ENCODE results near the gene NAPA. TPM values are rescaled to one million over a fixed set of nuclear protein-coding genes. Genes with fewer than 3 reads are reported as not detected.

The NAPA gene
- total RNA-seq, 1 experiment from 2014 or later, result 80.4 TPM

DNA sequence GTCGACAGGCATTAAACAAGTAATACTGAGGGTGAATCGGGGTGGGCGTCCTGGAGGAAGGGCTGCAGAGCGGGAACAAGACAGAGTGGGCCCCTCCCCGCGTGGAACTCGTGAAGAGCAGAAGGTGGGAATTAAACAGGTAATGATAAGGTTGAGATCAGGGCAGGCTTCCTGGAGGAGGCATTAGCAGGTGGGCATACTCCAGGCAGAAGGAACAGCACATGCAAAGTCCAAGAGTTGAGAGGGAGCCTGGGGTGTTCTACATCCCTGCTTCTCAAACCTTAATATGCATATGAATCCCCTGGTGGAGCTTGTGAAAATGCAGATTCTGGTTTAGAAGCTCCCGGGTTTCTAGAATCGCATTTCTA lies 66.5 kb downstream of the NAPA start:
- Histone ChIP-seq H3F3A (ENCODE audit: insufficient read depth, low read depth) (peaks cover 5% of the 10 kb centered on the region; the same call in 1 of the 2 replicates), H3K36me3 (ENCODE audit: low read depth) (no peaks in the 10 kb centered on the region), H3K27me3 (ENCODE audit: insufficient read depth, low read depth) (peaks cover 79% of the 10 kb centered on the region), H2AFZ (no peak overlapping the region), H3K9me3 (ENCODE audit: insufficient read depth, low read depth) (no peaks in the 10 kb centered on the region), H3K4me2 (no peak overlapping the region), H3K27ac (no peak overlapping the region), H4K20me1 (ENCODE audit: insufficient read depth) (no peaks in the 10 kb centered on the region), H3K9me2 (ENCODE audit: insufficient read depth) (no peaks in the 10 kb centered on the region), H3K79me2 (ENCODE audit: low read depth) (no peaks in the 10 kb centered on the region), H3K4me1 (replicated peaks; ENCODE audit: insufficient read depth) (no peaks in the 10 kb centered on the region), H3K4me3 (no peak overlapping the region)
- TF ChIP-seq, protein P1, sequence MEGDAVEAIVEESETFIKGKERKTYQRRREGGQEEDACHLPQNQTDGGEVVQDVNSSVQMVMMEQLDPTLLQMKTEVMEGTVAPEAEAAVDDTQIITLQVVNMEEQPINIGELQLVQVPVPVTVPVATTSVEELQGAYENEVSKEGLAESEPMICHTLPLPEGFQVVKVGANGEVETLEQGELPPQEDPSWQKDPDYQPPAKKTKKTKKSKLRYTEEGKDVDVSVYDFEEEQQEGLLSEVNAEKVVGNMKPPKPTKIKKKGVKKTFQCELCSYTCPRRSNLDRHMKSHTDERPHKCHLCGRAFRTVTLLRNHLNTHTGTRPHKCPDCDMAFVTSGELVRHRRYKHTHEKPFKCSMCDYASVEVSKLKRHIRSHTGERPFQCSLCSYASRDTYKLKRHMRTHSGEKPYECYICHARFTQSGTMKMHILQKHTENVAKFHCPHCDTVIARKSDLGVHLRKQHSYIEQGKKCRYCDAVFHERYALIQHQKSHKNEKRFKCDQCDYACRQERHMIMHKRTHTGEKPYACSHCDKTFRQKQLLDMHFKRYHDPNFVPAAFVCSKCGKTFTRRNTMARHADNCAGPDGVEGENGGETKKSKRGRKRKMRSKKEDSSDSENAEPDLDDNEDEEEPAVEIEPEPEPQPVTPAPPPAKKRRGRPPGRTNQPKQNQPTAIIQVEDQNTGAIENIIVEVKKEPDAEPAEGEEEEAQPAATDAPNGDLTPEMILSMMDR (conservative IDR thresholded peaks at IDR 0.05), result no peak
- TF ChIP-seq EZH2 (IDR thresholded peaks at IDR 0.05; ENCODE audit: low read depth), result no peak
- intact Hi-C loops (cut with micrococcal nuclease; ENCODE audit: unreplicated experiment), result no loop called here
- no TSS peak for BruUV-seq (replicated peaks)
- POLR2A ChIA-PET (ENCODE audit: unreplicated experiment), result no interaction called here
- CTCF ChIA-PET, result no interaction called here
- DNase-seq, result no peak

DNA sequence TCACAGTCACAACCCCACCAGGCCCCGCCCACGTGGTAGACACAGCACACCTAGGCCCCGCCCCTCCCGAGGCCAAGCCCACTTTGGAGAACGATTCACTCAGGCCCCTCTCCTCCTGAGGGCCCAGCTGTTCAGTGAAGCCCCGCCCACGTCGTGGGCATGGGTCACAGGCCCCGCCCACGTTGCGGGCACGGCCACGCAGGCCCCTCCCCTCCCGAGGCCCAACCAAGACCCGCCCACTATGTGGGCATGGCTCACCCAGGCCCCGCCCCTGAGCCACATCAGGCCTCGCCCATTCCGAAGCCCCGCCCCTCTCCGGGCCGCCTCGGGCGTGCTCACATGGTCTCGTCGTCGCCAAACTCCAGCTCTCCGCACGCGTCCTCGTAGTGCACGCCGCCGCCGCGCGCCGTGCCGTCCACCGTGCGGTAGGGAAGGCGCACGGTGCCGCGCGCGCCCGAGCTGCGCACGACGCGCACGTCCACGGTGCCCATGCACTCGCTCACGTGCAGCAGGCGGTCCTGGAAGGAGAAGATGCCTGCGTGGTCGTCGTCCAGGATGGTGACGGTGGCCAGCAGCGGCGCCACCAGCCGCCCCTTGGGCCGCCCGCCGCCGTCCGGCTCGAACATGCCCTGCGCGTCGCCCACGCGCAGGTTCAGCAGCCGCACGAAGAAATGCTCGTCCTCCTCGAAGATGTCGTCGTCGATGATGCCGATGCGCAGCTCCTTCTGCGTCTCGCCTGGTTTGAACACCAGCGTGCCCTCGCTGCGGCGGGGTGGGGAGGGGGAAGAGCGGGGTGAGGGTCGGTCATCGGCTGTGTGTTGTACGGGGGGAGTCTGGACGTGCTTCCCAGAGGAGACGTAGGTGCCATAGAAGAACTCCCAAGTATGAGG lies 67.1 kb downstream of the NAPA start:
- CTCF ChIA-PET, result interaction anchor here (0.6 kb wide), 1 partner anchor 151 kb away, joined by 3 read pairs; no protein-coding TSS in a partner anchor
- no peak overlapping the region for H2AFZ ChIP-seq

More for the DNA sequence above, 67.1 kb downstream of the NAPA start:
- Histone ChIP-seq H3K4me2 (peak overlapping the region; percentile 32; the same call in 1 of the 2 replicates), H3K4me1 (replicated peaks; ENCODE audit: insufficient read depth) (no peaks in the 10 kb centered on the region), H3K9me3 (ENCODE audit: insufficient read depth, low read depth) (no peaks in the 10 kb centered on the region), H3K9me2 (ENCODE audit: insufficient read depth) (no peaks in the 10 kb centered on the region), H3F3A (ENCODE audit: insufficient read depth, low read depth) (peaks cover 5% of the 10 kb centered on the region; the same call in 1 of the 2 replicates), H3K27me3 (ENCODE audit: insufficient read depth, low read depth) (peaks cover 79% of the 10 kb centered on the region), H3K79me2 (ENCODE audit: low read depth) (no peaks in the 10 kb centered on the region), H3K36me3 (ENCODE audit: low read depth) (no peaks in the 10 kb centered on the region), H3K4me3 (no peak overlapping the region), H4K20me1 (ENCODE audit: insufficient read depth) (no peaks in the 10 kb centered on the region), H3K27ac (no peak overlapping the region)
- BruUV-seq (replicated peaks), result no TSS peak
- TF ChIP-seq, protein P1 (conservative IDR thresholded peaks at IDR 0.05), result no peak
- no peak for TF ChIP-seq EZH2 (IDR thresholded peaks at IDR 0.05; ENCODE audit: low read depth)
- intact Hi-C loops (cut with micrococcal nuclease; ENCODE audit: unreplicated experiment), result no loop called here
- POLR2A ChIA-PET (ENCODE audit: unreplicated experiment), result no interaction called here
- peak in 1 of 2 experiments; percentile 35 for DNase-seq

All from PC-9 (cell line).